Neural progenitor cell (in vitro differentiated cells): ENCODE data around the gene ELAVL4.

Source experiments
- CTCF ChIP-seq: fragments of 200-600 bp; sonication (generic); IDR thresholded peaks from 2 replicates; pipeline ENCODE4 v1.5.1; 2017; ENCODE audit warnings: antibody characterized with exemption, mild to moderate bottlenecking
- EZH2phosphoT487 ChIP-seq: fragments of 200-600 bp; sonication (generic); IDR thresholded peaks from 2 replicates; pipeline ENCODE4 v1.6.1; 2017; ENCODE audit warnings: antibody characterized with exemption

- TF ChIP-seq CTCF: no peak
- TF ChIP-seq EZH2phosphoT487: no peak
Measured at GRCh38 chr1:50132347-50132894, 23.7 kb downstream of the ELAVL4 start.
